ENCODE measurements around the gene IFNA1. TPM values are rescaled to one million over a fixed set of nuclear protein-coding genes. Genes with fewer than 3 reads are reported as not detected.

IFNA1 gene
- total RNA-seq, 1 experiment from 2014 or later, result not detected

DNA sequence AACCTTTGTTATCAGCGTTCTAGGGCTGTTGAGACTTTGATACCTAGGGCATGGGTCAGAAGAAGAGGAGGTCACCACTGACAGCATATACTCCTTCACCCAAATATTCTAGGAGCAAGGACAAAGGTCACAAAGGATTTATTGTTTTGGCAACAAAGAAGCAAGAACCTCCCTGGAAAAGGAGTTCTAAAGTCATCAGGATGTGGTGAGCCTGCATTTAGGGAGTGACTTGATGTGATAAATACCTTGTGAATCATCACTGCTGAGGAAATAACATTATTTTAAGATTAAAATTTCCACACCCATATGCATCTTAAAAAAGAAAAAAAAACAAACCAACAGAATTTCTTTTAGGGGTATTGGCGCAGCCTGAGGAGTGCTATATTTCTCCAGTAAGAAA is 13.9 kb downstream of the IFNA1 start:
- H3K14ac ChIP-seq (ENCODE audit: insufficient read depth, low read length), result no peak overlapping the region
- no peaks in the 10 kb centered on the region; the same call in 1 of the 2 replicates for H3K27me3 ChIP-seq (ENCODE audit: insufficient read depth, low read length)
- H3K27ac ChIP-seq (ENCODE audit: insufficient read length, low read depth, low read length), result no peak overlapping the region
- no peak overlapping the region for H3K27ac Mint-ChIP-seq
- TF ChIP-seq, protein P1, sequence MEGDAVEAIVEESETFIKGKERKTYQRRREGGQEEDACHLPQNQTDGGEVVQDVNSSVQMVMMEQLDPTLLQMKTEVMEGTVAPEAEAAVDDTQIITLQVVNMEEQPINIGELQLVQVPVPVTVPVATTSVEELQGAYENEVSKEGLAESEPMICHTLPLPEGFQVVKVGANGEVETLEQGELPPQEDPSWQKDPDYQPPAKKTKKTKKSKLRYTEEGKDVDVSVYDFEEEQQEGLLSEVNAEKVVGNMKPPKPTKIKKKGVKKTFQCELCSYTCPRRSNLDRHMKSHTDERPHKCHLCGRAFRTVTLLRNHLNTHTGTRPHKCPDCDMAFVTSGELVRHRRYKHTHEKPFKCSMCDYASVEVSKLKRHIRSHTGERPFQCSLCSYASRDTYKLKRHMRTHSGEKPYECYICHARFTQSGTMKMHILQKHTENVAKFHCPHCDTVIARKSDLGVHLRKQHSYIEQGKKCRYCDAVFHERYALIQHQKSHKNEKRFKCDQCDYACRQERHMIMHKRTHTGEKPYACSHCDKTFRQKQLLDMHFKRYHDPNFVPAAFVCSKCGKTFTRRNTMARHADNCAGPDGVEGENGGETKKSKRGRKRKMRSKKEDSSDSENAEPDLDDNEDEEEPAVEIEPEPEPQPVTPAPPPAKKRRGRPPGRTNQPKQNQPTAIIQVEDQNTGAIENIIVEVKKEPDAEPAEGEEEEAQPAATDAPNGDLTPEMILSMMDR (conservative IDR thresholded peaks at IDR 0.05), result no peak
- no peak overlapping the region for H3K56ac ChIP-seq (ENCODE audit: insufficient read length, low read depth, low read length)
- no peak overlapping the region for H2BK20ac ChIP-seq (ENCODE audit: low read depth, low read length, poor library complexity, severe bottlenecking)
- H3K9ac ChIP-seq (ENCODE audit: extremely low read depth, insufficient read length, low read length), result no peak overlapping the region
- H2BK120ac ChIP-seq (ENCODE audit: low read depth, low read length, poor library complexity, severe bottlenecking), result no peak overlapping the region
- no CpG with 5 or more reads among the region's 2 CpGs for WGBS (ENCODE audit: extremely low coverage, insufficient read length, low lambda C conversion rate)
- no peak overlapping the region for H2BK12ac ChIP-seq (ENCODE audit: insufficient read length, low read depth, low read length)
- H3K4ac ChIP-seq (ENCODE audit: low read depth, low read length), result no peak overlapping the region
- peaks cover 5% of the 10 kb centered on the region for H3K4me1 ChIP-seq (ENCODE audit: insufficient read depth, low read length)
- H3K4me1 Mint-ChIP-seq, result peaks cover 11 to 14% of the 10 kb centered on the region in 2 experiments
- no peaks in the 10 kb centered on the region for H4K20me1 ChIP-seq (ENCODE audit: control insufficient read depth, insufficient read depth, insufficient read length)
- H3T11ph ChIP-seq (ENCODE audit: low read length), result no peak overlapping the region
- no peak overlapping the region for H2AK5ac ChIP-seq (ENCODE audit: insufficient read length, low read length)
- no peaks in the 10 kb centered on the region; a peak in 1 of 5 replicates for H3K9me3 Mint-ChIP-seq
- no peak overlapping the region for H3K18ac ChIP-seq (ENCODE audit: insufficient read length, low read depth, low read length)
- no peaks in the 10 kb centered on the region for H3K23me2 ChIP-seq (ENCODE audit: insufficient read length, low read depth, low read length, poor library complexity, severe bottlenecking)
- no peak overlapping the region for H3K23ac ChIP-seq (ENCODE audit: insufficient read length, low read depth, low read length)
- no peaks in the 10 kb centered on the region for H3K79me1 ChIP-seq (ENCODE audit: insufficient read depth, low read depth, low read length, poor library complexity, severe bottlenecking)
- H4K5ac ChIP-seq (ENCODE audit: insufficient read length, low read depth, low read length), result no peak overlapping the region
- H3K79me2 ChIP-seq (ENCODE audit: insufficient read depth, low read length), result no peaks in the 10 kb centered on the region
- no peak overlapping the region for H4K91ac ChIP-seq (ENCODE audit: insufficient read length, low read depth, low read length)
- no peak overlapping the region for H3K4me2 ChIP-seq (ENCODE audit: insufficient read depth, insufficient read length, low read length)
- H3K36me3 Mint-ChIP-seq (ENCODE audit: insufficient read depth in 1 of 3, low read depth in 3 of 3), result no peaks in the 10 kb centered on the region
- no peak overlapping the region for H3K4me3 Mint-ChIP-seq
- no peak overlapping the region for H2BK5ac ChIP-seq (ENCODE audit: insufficient read length, low read length)
- no peak for DNase-seq
- H3K27me3 Mint-ChIP-seq (ENCODE audit: low read depth), result peaks cover 5% of the 10 kb centered on the region
- no peak overlapping the region for H2BK15ac ChIP-seq (ENCODE audit: low read depth, low read length)
- no peaks in the 10 kb centered on the region for H3K9me3 ChIP-seq (ENCODE audit: control insufficient read depth, low read depth, low read length)
- no peak overlapping the region for H2AFZ ChIP-seq (ENCODE audit: low read length)
- no peak overlapping the region for H4K8ac ChIP-seq (replicated peaks; ENCODE audit: insufficient read length, low read depth, low read length)
